ENCODE results near the gene GNAL. TPM values are rescaled to one million over a fixed set of nuclear protein-coding genes. Genes with fewer than 3 reads are reported as not detected.

GNAL gene
- total RNA-seq, 1 donor from 2014 or later, result 14.7 TPM

DNA sequence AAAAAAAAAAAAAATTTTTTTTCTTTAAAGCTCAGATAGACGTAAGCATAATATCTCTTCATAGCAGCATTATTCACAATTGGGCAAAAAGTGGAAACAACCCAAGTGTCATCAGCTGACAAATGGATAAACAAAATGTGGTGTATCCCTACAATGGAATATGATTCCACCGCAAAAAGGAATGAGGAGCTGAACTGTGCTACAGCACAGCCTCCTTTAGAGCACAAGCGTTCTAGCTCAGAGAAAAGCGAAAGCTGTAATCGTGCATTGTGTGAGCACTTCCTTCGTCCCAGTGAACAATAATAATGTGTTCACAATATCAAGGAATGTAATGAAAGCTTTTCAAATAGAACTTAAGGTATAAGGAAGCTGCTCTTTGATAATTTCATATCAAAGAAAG is 150.5 kb downstream of the GNAL start:
- Histone ChIP-seq H3K4me3 (ENCODE audit: low read depth, low read length) (no peak overlapping the region), H3K36me3 (ENCODE audit: control insufficient read depth, insufficient read depth, low read length) (no peaks in the 10 kb centered on the region)
- TF ChIP-seq, protein P1, sequence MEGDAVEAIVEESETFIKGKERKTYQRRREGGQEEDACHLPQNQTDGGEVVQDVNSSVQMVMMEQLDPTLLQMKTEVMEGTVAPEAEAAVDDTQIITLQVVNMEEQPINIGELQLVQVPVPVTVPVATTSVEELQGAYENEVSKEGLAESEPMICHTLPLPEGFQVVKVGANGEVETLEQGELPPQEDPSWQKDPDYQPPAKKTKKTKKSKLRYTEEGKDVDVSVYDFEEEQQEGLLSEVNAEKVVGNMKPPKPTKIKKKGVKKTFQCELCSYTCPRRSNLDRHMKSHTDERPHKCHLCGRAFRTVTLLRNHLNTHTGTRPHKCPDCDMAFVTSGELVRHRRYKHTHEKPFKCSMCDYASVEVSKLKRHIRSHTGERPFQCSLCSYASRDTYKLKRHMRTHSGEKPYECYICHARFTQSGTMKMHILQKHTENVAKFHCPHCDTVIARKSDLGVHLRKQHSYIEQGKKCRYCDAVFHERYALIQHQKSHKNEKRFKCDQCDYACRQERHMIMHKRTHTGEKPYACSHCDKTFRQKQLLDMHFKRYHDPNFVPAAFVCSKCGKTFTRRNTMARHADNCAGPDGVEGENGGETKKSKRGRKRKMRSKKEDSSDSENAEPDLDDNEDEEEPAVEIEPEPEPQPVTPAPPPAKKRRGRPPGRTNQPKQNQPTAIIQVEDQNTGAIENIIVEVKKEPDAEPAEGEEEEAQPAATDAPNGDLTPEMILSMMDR (IDR thresholded peaks at IDR 0.05; ENCODE audit: insufficient read depth, low read length, poor library complexity, severe bottlenecking), result no peak

DNA sequence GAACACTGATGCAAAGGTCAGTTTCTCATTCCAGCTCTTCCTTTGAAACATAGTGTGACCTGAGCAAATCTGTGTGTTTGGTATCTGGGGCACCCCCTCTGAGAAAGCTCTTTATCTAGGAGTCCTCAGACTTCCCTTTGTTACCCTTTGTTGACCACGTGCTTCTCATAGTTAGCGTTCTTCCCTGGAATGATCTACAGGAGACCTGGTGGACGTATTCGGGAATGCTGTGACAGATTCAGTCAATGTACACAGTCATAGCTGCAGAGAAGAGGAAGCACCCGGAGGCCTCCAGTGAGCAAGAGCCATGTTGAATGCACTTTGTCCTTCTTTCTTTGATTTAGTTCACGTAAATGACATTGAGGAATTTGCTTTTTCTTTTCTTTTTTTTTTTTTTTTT is 151.4 kb downstream of the GNAL start:
- Histone ChIP-seq H3K27me3 (ENCODE audit: control insufficient read depth, insufficient read depth, low read length) (no peaks in the 10 kb centered on the region), H3K4me3 (ENCODE audit: low read depth, low read length) (no peak overlapping the region), H3K36me3 (ENCODE audit: control insufficient read depth, insufficient read depth, low read length) (no peaks in the 10 kb centered on the region)
- TF ChIP-seq, protein P1 (IDR thresholded peaks at IDR 0.05; ENCODE audit: insufficient read depth, low read length, poor library complexity, severe bottlenecking), result no peak
- no peak for DNase-seq (ENCODE audit: low read depth)

More for the DNA sequence above, 150.5 kb downstream of the GNAL start:
- no peak for DNase-seq (ENCODE audit: low read depth)
- H3K27me3 ChIP-seq (ENCODE audit: control insufficient read depth, insufficient read depth, low read length), result no peaks in the 10 kb centered on the region

DNA sequence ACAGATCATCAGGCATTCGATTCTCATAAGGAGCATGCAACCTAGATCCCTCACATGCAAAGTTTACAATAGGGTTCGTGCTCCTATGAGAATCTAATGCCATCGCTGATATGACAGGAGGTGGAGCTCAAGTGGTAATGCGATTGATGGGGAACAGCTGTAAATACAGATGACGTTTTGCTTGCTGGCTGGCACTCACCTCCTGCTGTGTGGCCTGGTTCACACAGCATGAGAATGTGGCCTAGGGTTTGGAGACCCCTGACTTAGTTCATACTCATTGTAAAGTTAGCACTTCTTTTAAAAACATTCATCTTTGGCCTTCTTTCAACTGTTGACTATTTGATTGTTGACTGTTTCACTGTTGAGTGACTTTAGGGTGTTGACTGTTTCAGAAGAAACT is 153.5 kb downstream of the GNAL start:
- DNase-seq (ENCODE audit: low read depth), result no peak
- TF ChIP-seq, protein P1 (IDR thresholded peaks at IDR 0.05; ENCODE audit: insufficient read depth, low read length, poor library complexity, severe bottlenecking), result no peak
- Histone ChIP-seq H3K36me3 (ENCODE audit: control insufficient read depth, insufficient read depth, low read length) (no peaks in the 10 kb centered on the region), H3K27me3 (ENCODE audit: control insufficient read depth, insufficient read depth, low read length) (no peaks in the 10 kb centered on the region), H3K4me3 (ENCODE audit: low read depth, low read length) (no peak overlapping the region)

DNA sequence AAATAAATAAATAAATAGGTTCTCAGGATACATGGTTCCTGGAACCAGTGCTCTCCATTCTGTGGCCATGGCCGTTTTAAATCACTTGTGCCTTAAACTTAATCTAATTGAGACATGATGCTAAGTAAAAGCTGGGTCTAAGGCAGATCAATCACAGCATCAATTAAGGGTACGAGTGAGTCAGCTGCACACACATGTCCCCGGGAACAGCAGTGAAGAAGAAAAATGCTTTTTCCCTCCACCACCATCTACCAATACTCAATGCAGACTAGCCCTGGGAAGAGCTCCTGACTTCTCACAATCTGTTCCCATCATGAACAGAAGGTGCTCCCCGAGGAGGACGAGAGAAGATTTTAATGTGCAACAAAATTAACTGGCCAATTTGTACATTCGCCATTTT is 155.4 kb downstream of the GNAL start:
- Histone ChIP-seq H3K36me3 (ENCODE audit: control insufficient read depth, insufficient read depth, low read length) (no peaks in the 10 kb centered on the region), H3K4me3 (ENCODE audit: low read depth, low read length) (no peak overlapping the region), H3K27me3 (ENCODE audit: control insufficient read depth, insufficient read depth, low read length) (no peaks in the 10 kb centered on the region)
- TF ChIP-seq, protein P1 (IDR thresholded peaks at IDR 0.05; ENCODE audit: insufficient read depth, low read length, poor library complexity, severe bottlenecking), result no peak
- no peak for DNase-seq (ENCODE audit: low read depth)

DNA sequence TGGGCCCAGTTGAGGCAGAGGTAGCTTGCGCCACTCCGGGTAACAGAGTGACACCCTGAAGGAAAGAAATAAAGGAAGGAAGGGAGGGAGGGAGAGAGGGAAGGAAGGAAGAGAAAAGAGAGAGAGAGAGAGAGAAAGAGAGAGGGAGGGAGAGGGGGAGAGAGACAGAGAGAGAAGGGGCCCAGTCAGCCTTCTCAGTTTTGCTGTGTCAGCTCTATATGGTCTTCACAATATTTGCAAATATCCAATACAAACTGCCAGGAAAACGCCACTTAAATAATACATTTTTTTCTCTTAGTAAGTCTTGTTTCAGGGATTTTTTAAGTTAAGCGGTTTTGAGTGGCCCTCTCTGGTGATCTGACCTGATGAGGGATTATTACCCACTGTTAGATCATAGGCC is 156.6 kb downstream of the GNAL start:
- no peak for DNase-seq (ENCODE audit: low read depth)
- H3K36me3 ChIP-seq (ENCODE audit: control insufficient read depth, insufficient read depth, low read length), result no peaks in the 10 kb centered on the region
- TF ChIP-seq, protein P1 (IDR thresholded peaks at IDR 0.05; ENCODE audit: insufficient read depth, low read length, poor library complexity, severe bottlenecking), result no peak
- no peaks in the 10 kb centered on the region for H3K27me3 ChIP-seq (ENCODE audit: control insufficient read depth, insufficient read depth, low read length)
- no peak overlapping the region for H3K4me3 ChIP-seq (ENCODE audit: low read depth, low read length)

DNA sequence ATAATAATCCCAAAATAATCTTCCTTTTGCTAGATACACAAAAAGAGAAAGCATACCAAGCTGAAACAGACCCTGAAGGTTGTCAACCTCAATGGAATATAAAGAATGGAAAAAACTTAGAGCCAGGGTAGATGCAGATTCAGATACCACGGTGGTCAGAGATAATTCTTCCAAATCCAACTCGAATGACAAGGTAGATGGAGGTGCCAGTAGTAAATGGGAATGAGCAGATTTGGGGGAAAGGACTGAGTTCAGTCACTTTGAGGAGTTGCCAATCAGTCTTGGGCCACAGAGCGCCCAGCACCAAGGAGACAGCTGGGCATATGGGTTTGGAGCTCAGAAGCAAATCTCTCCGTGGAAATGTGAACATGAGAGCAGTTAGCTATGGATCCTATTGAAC is 158.7 kb downstream of the GNAL start:
- TF ChIP-seq, protein P1 (IDR thresholded peaks at IDR 0.05; ENCODE audit: insufficient read depth, low read length, poor library complexity, severe bottlenecking), result no peak
- Histone ChIP-seq H3K4me3 (ENCODE audit: low read depth, low read length) (no peak overlapping the region), H3K27me3 (ENCODE audit: control insufficient read depth, insufficient read depth, low read length) (no peaks in the 10 kb centered on the region), H3K36me3 (ENCODE audit: control insufficient read depth, insufficient read depth, low read length) (no peaks in the 10 kb centered on the region)
- DNase-seq (ENCODE audit: low read depth), result no peak

All from kidney epithelial cell (primary cell).